DOHH2 (cell line): ENCODE measurements around the gene RELB.

ENCODE experiments used
- H3F3A ChIP-seq: fragments of 200-600 bp; sonication (generic), shearing (Covaris generic); 2 replicates; pipeline ENCODE4 v1.6.0; 2016; ENCODE audit warnings: antibody characterized with exemption, mild to moderate bottlenecking; ENCODE audit not compliant: control insufficient read depth, insufficient read depth
- H3K27ac ChIP-seq: fragments of 200-600 bp; sonication (generic); 2 replicates; pipeline ENCODE4 v1.5.1; 2014; ENCODE audit warnings: low read depth, mild to moderate bottlenecking, low read length, moderate library complexity
- H3K27me3 ChIP-seq: fragments of 200-600 bp; sonication (generic); 2 replicates; pipeline ENCODE4 v1.6.1; 2014; ENCODE audit warnings: mild to moderate bottlenecking, low read length, mixed read lengths; ENCODE audit not compliant: control insufficient read depth
- H3K36me3 ChIP-seq: fragments of 200-600 bp; sonication (generic); 2 replicates; pipeline ENCODE4 v1.6.1; 2014; ENCODE audit warnings: mild to moderate bottlenecking, low read length, moderate library complexity, mixed read lengths; ENCODE audit not compliant: control insufficient read depth
- H3K4me1 ChIP-seq: fragments of 200-600 bp; sonication (generic); 2 replicates; pipeline ENCODE4 v1.6.1; 2014; ENCODE audit warnings: mild to moderate bottlenecking, low read length, mixed read lengths; ENCODE audit not compliant: control insufficient read depth
- H3K4me2 ChIP-seq: fragments of 200-600 bp; sonication (generic); 2 replicates; pipeline ENCODE4 v1.6.0; 2014; ENCODE audit warnings: mild to moderate bottlenecking, low read length, moderate library complexity
- H3K4me3 ChIP-seq: fragments of 200-600 bp; sonication (generic); 2 replicates; pipeline ENCODE4 v1.5.1; 2014; ENCODE audit warnings: mild to moderate bottlenecking, low read length, mixed read lengths
- H3K79me2 ChIP-seq: fragments of 200-600 bp; sonication (generic); 2 replicates; pipeline ENCODE4 v1.6.1; 2014; ENCODE audit warnings: mild to moderate bottlenecking, low read length, mixed read lengths; ENCODE audit not compliant: control insufficient read depth
- H3K9me2 ChIP-seq: fragments of 200-600 bp; sonication (generic); replicated peaks from 2 replicates; pipeline ENCODE4 v1.6.1; 2014; ENCODE audit warnings: mild to moderate bottlenecking, low read length, mixed read lengths; ENCODE audit not compliant: control insufficient read depth
- H3K9me3 ChIP-seq: fragments of 200-600 bp; sonication (generic); 2 replicates; pipeline ENCODE4 v1.6.1; 2014; ENCODE audit warnings: antibody characterized with exemption, low read length, mixed read lengths; ENCODE audit not compliant: control insufficient read depth, insufficient read depth
- H4K20me1 ChIP-seq: fragments of 200-600 bp; sonication (generic); 2 replicates; pipeline ENCODE4 v1.6.0; 2014; ENCODE audit warnings: low read depth, mild to moderate bottlenecking, antibody characterized with exemption, low read length, moderate library complexity; ENCODE audit not compliant: control insufficient read depth, insufficient read depth
- CTCF ChIP-seq: fragments of 200-600 bp; sonication (generic); IDR thresholded peaks from one replicate; pipeline ENCODE4 v1.5.1; 2014; ENCODE audit warnings: antibody characterized with exemption, mild to moderate bottlenecking, low read depth, low read length; ENCODE audit not compliant: poor library complexity, severe bottlenecking
- EZH2phosphoT487 ChIP-seq: fragments of 200-600 bp; sonication (generic); IDR thresholded peaks from 2 replicates; pipeline ENCODE4 v1.6.1; 2017; ENCODE audit warnings: borderline replicate concordance, mild to moderate bottlenecking, antibody characterized with exemption, low read length, moderate library complexity, mixed read lengths

RELB gene

GRCh38 chr19:45019187-45019586 is 17.9 kb downstream of the RELB start:
- no peaks in the 10 kb centered on the region for H4K20me1 ChIP-seq
- peaks cover 45% of the 10 kb centered on the region for H3K36me3 ChIP-seq

GRCh38 chr19:45020071-45020470 is 18.8 kb downstream of the RELB start:
- H3K9me2 ChIP-seq: no peaks in the 10 kb centered on the region
- no peak overlapping the region for H3K4me2 ChIP-seq
- H3K4me1 ChIP-seq: peaks cover 39% of the 10 kb centered on the region
- H3K36me3 ChIP-seq: peaks cover 37% of the 10 kb centered on the region
- no peaks in the 10 kb centered on the region for H3K9me3 ChIP-seq
- no peak overlapping the region for H3K4me3 ChIP-seq
- no peaks in the 10 kb centered on the region for H4K20me1 ChIP-seq
- no peak for TF ChIP-seq EZH2phosphoT487
- TF ChIP-seq CTCF: no peak
- no peaks in the 10 kb centered on the region for H3K27me3 ChIP-seq
- H3K79me2 ChIP-seq: 0 out of 2 replicates have a peak, but pooled peaks cover 5% of the 10 kb centered on the region
- H3K27ac ChIP-seq: no peak overlapping the region
- peaks cover 27% of the 10 kb centered on the region for H3F3A ChIP-seq

More at GRCh38 chr19:45019187-45019586, 17.9 kb downstream of the RELB start:
- 0 out of 2 replicates have a peak, but pooled peaks cover 5% of the 10 kb centered on the region for H3K79me2 ChIP-seq
- TF ChIP-seq CTCF: no peak
- no peak for TF ChIP-seq EZH2phosphoT487
- H3K4me1 ChIP-seq: peaks cover 48% of the 10 kb centered on the region
- no peak overlapping the region for H3K4me3 ChIP-seq
- H3K9me3 ChIP-seq: no peaks in the 10 kb centered on the region
- H3K9me2 ChIP-seq: no peaks in the 10 kb centered on the region
- no peak overlapping the region for H3K4me2 ChIP-seq
- H3K27ac ChIP-seq: peak overlapping the region; percentile 99
- H3K27me3 ChIP-seq: no peaks in the 10 kb centered on the region
- H3F3A ChIP-seq: peaks cover 27% of the 10 kb centered on the region

- Histone ChIP-seq H3K36me3 (peaks cover 37% of the 10 kb centered on the region), H3K9me3 (no peaks in the 10 kb centered on the region), H3K9me2 (no peaks in the 10 kb centered on the region), H4K20me1 (no peaks in the 10 kb centered on the region), H3K4me1 (peaks cover 20% of the 10 kb centered on the region), H3K27me3 (no peaks in the 10 kb centered on the region), H3F3A (peaks cover 10% of the 10 kb centered on the region), H3K4me2 (no peak overlapping the region), H3K27ac (no peak overlapping the region), H3K4me3 (no peak overlapping the region), H3K79me2 (0 out of 2 replicates have a peak, but pooled peaks cover 5% of the 10 kb centered on the region)
- no peak for TF ChIP-seq CTCF
- TF ChIP-seq EZH2phosphoT487: no peak
Observed at GRCh38 chr19:45021971-45022370, 20.7 kb downstream of the RELB start.
